HG03439 (cell line): Measurements from ENCODE around the gene C13orf46.

Source experiments
- ATAC-seq: cut with Tn5 transposase; IDR thresholded peaks from one replicate; pipeline ENCODE4 v1.9.1; 2021; ENCODE audit warnings: mild to moderate bottlenecking, moderate library complexity; ENCODE audit not compliant: unreplicated experiment

C13orf46 gene

GRCh38 chr13:113956571-113956970 lies 17.3 kb downstream of the C13orf46 start:
- no peak for ATAC-seq

- ATAC-seq, result no peak
These were observed 18.2 kb downstream of the C13orf46 start for GRCh38 chr13:113955691-113956090.

- no peak for ATAC-seq
These were observed 18.6 kb downstream of the C13orf46 start for GRCh38 chr13:113955235-113955634.

- ATAC-seq, result no peak
These were observed 19.6 kb downstream of the C13orf46 start for GRCh38 chr13:113954046-113954835.

- no peak for ATAC-seq
These were observed 20.3 kb downstream of the C13orf46 start for GRCh38 chr13:113953561-113953960.

- no peak for ATAC-seq
These were observed 20.8 kb downstream of the C13orf46 start for GRCh38 chr13:113952983-113953520.

- ATAC-seq, result no peak
These were observed 21.5 kb downstream of the C13orf46 start for GRCh38 chr13:113952151-113952982.

GRCh38 chr13:113951246-113951999 lies 22.5 kb downstream of the C13orf46 start:
- ATAC-seq, result no peak

- ATAC-seq, result no peak
These were observed 23.2 kb downstream of the C13orf46 start for GRCh38 chr13:113950451-113951245.

- no peak for ATAC-seq
These were observed 24.3 kb downstream of the C13orf46 start for GRCh38 chr13:113949546-113949945.

- no peak for ATAC-seq
These were observed 25.7 kb downstream of the C13orf46 start for GRCh38 chr13:113948034-113948742.

GRCh38 chr13:113947311-113948033 lies 26.4 kb downstream of the C13orf46 start:
- ATAC-seq, result no peak

GRCh38 chr13:113946409-113947181 lies 27.3 kb downstream of the C13orf46 start:
- no peak for ATAC-seq

GRCh38 chr13:113945857-113946408 lies 27.9 kb downstream of the C13orf46 start:
- ATAC-seq, result no peak

GRCh38 chr13:113943821-113944565 lies 29.9 kb downstream of the C13orf46 start:
- ATAC-seq, result no peak

- ATAC-seq, result no peak
These were observed 31.2 kb downstream of the C13orf46 start for GRCh38 chr13:113942591-113943103.
